A549 (cell line): ENCODE results near the gene WNT9A.

Experiments
- EHF ChIP-seq: fragments of 250-450 bp; sonication (Bioruptor Pico); IDR thresholded peaks from 2 replicates; pipeline ENCODE4 v1.5.0; 2020; ENCODE audit warnings: mild to moderate bottlenecking
- TF ChIP-seq, protein P1 (sequence below): fragments of >200 bp; sonication (Bioruptor Twin); formaldehyde crosslinking; IDR thresholded peaks from 3 replicates; pipeline ENCODE4 v1.5.1; 2016

DNA sequence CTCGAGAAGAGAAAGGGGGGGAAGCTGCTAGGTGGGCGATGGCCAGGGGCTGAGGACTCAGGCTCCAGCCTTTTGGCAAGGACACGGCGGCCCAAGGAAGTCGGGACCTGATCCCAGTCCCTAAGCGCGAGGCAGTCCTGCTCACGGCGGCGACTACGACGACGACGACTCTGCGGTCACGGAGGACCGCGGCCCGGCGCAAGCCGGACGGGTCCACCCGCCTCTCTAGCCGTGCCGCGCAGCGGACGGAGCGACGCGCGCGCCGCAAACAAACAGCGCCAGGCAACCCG lies 401 bp downstream of the WNT9A start:
- TF ChIP-seq, protein P1, sequence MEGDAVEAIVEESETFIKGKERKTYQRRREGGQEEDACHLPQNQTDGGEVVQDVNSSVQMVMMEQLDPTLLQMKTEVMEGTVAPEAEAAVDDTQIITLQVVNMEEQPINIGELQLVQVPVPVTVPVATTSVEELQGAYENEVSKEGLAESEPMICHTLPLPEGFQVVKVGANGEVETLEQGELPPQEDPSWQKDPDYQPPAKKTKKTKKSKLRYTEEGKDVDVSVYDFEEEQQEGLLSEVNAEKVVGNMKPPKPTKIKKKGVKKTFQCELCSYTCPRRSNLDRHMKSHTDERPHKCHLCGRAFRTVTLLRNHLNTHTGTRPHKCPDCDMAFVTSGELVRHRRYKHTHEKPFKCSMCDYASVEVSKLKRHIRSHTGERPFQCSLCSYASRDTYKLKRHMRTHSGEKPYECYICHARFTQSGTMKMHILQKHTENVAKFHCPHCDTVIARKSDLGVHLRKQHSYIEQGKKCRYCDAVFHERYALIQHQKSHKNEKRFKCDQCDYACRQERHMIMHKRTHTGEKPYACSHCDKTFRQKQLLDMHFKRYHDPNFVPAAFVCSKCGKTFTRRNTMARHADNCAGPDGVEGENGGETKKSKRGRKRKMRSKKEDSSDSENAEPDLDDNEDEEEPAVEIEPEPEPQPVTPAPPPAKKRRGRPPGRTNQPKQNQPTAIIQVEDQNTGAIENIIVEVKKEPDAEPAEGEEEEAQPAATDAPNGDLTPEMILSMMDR: no peak
- no peak for TF ChIP-seq EHF (CRISPR knock-in tag)
